Mucosa of descending colon (tissue), 3 donors: Measurements from ENCODE around the gene CASP6. TPM values are rescaled to one million over a fixed set of nuclear protein-coding genes. Genes with fewer than 3 reads are reported as not detected.
A peak's percentile ranks its signal among the peaks of the same experiment; 100 is the strongest.

ENCODE experiments used
- ATAC-seq: fragments of 200-7000 bp; cut with Tn5 transposase; one replicate; pipeline ENCODE4 v1.9.1; 2020; ENCODE audit warnings: mild to moderate bottlenecking, moderate library complexity
- DNase-seq, 3 donors: peaks; one replicate each; pipeline ENCODE4 v3.0.0-alpha.2; 2020
- H3K36me3 ChIP-seq: fragments of 200-600 bp; one replicate; pipeline ENCODE4 v1.8.0; 2021; ENCODE audit warnings: low read depth, mild to moderate bottlenecking
- H3K4me1 ChIP-seq: fragments of 200-600 bp; one replicate; pipeline ENCODE4 v1.8.0; 2021; ENCODE audit warnings: low read depth, mild to moderate bottlenecking
- H3K4me3 ChIP-seq: fragments of 200-600 bp; one replicate; pipeline ENCODE4 v1.8.0; 2021; ENCODE audit warnings: mild to moderate bottlenecking
- H3K9me3 ChIP-seq: fragments of 200-600 bp; one replicate; pipeline ENCODE4 v1.8.0; 2021; ENCODE audit warnings: mild to moderate bottlenecking
- CTCF ChIP-seq: fragments of 200-600 bp; IDR thresholded peaks from one replicate; pipeline ENCODE4 v1.8.0; 2022; ENCODE audit warnings: antibody characterized with exemption, mild to moderate bottlenecking
- intact Hi-C, 2 donors: fragments of 100-400 bp; cut with DNase I in 1 of 2; cut with micrococcal nuclease in 1 of 2; formaldehyde crosslinking; loops; one replicate each; pipeline versions ENCODE4 v1.11.0 to v1.11.1; 2022; cut with DNase I, micrococcal nuclease
- total RNA-seq, 3 donors: library from RNA; stranded (reverse); fragmentation: NEBNext Ultra II Directional in 2 of 3; extraction: Animal tissue kit (Norgen Biotek cat#: 25700) in 2 of 3; gene quantifications; one replicate each; pipeline versions ENCODE4 v1.2.1 to v1.2.4, GENCODE V29; 2021 to 2023
- donor health status: DM: no; HTN: no; CAD: no; lungs with moderate emphysema.
- donor health status: DM: no; HTN: no; CAD: no.
- donor health status: DM: no; HTN: yes; CAD: no.

The CASP6 gene
- total RNA-seq, 3 donors from 2014 or later: 40.1 to 81.5 (median 78.7) TPM

- ATAC-seq: peak; percentile 92
- intact Hi-C loops: no loop called here
- Histone ChIP-seq H3K36me3 (no peaks in the 10 kb centered on the region), H3K9me3 (no peaks in the 10 kb centered on the region), H3K4me1 (no peaks in the 10 kb centered on the region), H3K4me3 (no peak overlapping the region)
- no peak for TF ChIP-seq CTCF
- peak in 1 of 3 donors; percentile 36 for DNase-seq
Measured at GRCh38 chr4:109735566-109736365, 32.5 kb upstream of the CASP6 start.

- no peaks in the 10 kb centered on the region for H3K4me1 ChIP-seq
- no peaks in the 10 kb centered on the region for H3K36me3 ChIP-seq
- TF ChIP-seq CTCF: no peak
- ATAC-seq (no peak), DNase-seq (no peak)
- no peak overlapping the region for H3K4me3 ChIP-seq
- intact Hi-C loops: no loop called here
- no peaks in the 10 kb centered on the region for H3K9me3 ChIP-seq
Measured at GRCh38 chr4:109733728-109734127, 30.5 kb upstream of the CASP6 start.

- DNase-seq: peak in 1 of 3 donors; percentile 12
- ATAC-seq: no peak
- no peaks in the 10 kb centered on the region for H3K36me3 ChIP-seq
- peak overlapping the region; percentile 61 for H3K4me3 ChIP-seq
- intact Hi-C loops: no loop called here
- no peaks in the 10 kb centered on the region for H3K4me1 ChIP-seq
- H3K9me3 ChIP-seq: no peaks in the 10 kb centered on the region
- no peak for TF ChIP-seq CTCF
Measured at GRCh38 chr4:109730619-109731545, 27.6 kb upstream of the CASP6 start.

GRCh38 chr4:109729718-109730618, 26.7 kb upstream of the CASP6 start, which contains the start of gene PLA2G12A:
Gene PLA2G12A (minus strand): TSS chr4:109730070. CDS start chr4:109729809, 261 bp downstream.
- intact Hi-C loops: no loop called here
- ATAC-seq (peak; percentile 98), DNase-seq (peak; percentile 88 to 94 (median 93))
- peak within 1 kb of the TSS; percentile 61 for H3K4me3 ChIP-seq
- TF ChIP-seq CTCF: no peak
- no peaks in the 10 kb centered on the region for H3K4me1 ChIP-seq
- H3K9me3 ChIP-seq: no peaks in the 10 kb centered on the region
- no peaks in the 10 kb centered on the region for H3K36me3 ChIP-seq
